Hematopoietic multipotent progenitor cell treated with erythropoietin and hydrocortisone succinate and interleukin-3 and kit ligand, for 15 days (in vitro differentiated cells): ENCODE results near the gene STK32C.
"Not testable (repeated sequence)": the region's sequence is repeated elsewhere in the genome, so short reads cannot be mapped to it uniquely, and the experiment has no call there.

Experiments
- DNase-seq: peaks from one replicate; pipeline ENCODE4 v3.0.0-alpha.2; 2015; ENCODE audit warnings: low spot score

Gene STK32C

GRCh38 chr10:132167041-132167674, 140.6 kb downstream of the STK32C start:
- DNase-seq = no peak

DNA sequence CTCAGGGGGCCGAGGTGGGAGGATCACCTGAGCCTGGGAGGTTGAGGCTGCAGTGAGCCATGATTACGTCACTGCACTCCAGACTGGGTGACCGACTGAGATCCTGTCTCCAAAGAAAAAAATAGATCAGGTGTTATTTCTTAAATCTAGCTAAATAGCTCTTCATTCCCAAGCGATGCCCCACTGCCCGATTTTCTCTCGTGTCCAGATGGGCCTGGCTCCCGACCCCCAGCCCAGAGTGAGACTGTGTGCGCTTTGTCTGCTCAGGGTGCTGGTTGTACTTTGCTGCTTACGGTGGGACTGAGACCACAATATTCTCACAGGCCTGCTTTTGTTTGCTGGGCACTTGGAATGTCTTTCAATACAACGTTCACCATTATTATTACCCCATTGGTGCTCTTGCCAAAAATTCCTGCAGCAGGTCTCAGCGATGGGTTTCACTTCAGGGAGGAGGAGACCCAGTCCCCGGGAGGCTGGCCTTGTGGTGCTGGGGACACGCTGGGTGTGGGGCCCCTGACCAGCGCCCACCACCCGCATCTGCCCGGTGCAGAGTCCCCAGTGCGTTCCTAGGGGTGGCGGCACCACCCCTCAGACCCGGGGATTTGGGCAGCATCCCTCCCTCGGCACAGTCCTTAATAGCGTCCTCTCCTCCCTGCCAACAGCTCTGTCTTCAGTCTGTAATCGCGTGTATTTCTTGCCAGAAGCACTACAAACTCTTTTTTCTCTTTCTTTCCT, 141.4 kb downstream of the STK32C start:
- DNase-seq = no peak

- DNase-seq = no peak
Measured at GRCh38 chr10:132165416-132165980, 142.3 kb downstream of the STK32C start.

DNA sequence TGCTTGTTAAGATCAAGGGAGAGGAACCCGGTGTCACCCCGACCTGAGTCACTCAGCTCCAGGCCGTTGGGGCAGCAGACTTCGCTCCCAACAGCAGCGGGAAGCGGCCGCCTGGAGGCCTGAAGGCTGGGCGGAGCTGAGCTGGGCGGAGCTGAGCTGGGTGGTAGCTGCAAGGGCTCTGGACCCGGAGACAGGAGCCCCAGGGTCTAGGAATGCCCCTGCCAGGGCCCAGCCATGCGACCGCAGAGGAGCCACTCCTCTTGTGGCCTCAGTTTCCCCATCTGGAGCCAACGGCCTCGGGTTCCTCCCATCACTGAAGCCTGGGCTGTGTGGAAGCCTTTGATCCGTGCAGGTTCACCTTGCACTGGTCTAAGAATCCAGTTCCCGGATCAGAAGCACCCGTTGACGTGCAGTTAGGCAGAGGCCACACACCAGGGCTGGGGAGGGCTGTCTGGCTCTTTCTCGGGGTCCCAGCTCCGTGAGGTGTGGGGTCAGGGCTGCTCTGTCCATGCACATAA, 142.9 kb downstream of the STK32C start:
- no peak for DNase-seq

- no peak for DNase-seq
Measured at GRCh38 chr10:132163826-132164515, 143.8 kb downstream of the STK32C start.

DNA sequence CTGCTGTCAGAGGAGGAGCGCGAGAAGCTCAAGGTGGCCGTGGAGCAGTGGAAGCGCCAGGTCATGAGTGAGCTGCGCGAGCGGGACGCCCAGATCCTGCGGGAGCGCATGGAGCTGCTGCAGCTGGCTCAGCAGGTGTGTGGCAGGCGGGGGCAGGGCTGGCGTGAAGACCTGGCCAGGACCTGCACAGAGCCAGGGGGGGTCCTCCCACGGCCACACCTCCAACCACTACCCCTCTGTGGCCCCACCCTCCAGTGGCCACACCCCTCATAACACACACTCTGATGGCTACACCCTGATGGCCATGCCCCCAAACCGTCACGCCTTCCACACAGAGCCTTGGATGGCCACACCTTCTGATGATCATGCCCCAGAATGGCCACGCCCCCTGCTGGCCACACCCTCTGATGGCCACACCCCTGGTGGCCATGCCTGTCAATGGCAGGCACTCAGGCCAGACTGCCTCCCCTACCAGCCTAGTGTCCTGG, 144.4 kb downstream of the STK32C start:
- peak; percentile 42 for DNase-seq

DNA sequence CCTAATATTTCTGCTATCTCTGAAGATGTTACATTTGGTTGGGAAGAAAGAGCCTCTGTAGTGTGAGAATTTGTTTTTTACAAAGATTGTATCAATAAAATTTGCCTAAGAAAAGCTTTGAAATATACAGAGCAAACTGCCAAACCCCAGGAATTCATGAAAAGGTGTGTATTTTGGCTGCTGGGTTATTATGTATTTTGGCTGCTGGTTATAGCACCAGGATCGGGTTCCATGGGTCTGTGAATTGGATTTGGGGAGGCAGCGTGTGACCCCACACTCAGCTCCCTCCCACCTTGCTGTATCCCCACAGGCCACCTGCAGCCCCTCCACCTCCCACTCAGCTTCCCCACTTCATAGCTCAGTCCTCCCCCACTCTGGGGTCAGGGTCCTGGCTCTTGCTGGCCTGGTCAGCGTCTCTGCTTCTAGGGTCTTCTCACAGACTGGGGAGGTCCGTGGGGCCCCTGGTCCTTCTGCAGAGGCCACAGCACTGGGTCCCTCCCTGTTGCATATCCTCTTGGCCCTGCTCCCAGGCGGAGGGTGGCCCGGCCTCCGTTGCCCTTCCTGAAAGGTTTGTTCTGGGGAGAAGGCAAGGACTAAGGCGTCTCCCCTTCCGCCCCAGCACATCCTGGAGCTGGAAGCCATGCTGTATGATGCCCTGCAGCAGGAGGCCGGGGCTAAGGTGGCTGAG, 145.0 kb downstream of the STK32C start:
- DNase-seq = no peak

DNA sequence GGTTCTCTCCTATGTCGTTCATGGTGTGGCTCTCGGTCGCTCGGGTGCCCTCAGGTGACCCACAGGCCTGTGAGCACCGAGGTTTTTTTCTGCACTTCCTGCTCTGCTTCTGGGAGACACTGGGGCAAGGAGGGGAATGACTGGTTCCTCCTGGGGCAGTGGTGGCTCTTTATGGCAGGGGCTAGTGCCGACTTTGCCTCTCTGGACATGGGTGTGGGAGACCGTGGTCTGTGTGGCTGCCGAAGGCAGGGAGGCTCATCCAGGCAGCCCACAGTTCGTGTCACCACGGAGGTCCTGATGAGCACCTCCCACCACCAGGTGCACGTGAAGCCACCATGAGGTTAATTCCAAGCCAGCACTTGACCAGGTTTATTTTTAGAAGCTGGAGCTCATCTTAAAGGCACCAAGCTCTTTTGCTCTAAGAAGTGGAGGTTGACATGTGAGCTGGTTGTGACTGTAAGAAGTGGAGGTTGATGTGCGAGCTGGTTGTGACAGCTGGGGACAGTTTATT, 145.7 kb downstream of the STK32C start:
- DNase-seq = no peak

- DNase-seq = not testable (repeated sequence)
Measured at GRCh38 chr10:132160834-132161622, 146.7 kb downstream of the STK32C start.

GRCh38 chr10:132160231-132160630, 147.5 kb downstream of the STK32C start:
- DNase-seq = not testable (repeated sequence)

GRCh38 chr10:132159302-132160230, 148.2 kb downstream of the STK32C start:
- DNase-seq = not testable (repeated sequence)

DNA sequence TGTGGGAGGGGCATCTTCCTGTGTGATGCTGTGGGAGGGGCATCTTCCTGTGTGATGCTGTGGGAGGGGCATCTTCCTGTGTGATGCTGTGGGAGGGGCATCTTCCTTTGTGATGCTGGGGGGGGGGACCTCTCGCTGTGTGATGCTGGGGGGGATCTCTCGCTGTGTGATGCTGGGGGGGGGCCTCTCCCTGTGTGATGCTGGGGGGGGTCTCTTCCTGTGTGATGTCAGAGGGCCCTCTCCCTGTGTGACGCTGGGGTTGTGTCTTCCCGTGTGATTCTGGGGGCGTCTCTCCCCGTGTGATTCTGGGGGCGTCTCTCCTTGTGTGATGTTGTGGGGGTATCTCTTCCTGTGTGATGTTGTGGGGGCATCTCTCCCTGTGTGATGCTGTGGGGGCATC, 148.9 kb downstream of the STK32C start:
- DNase-seq = no peak

GRCh38 chr10:132158122-132158741, 149.5 kb downstream of the STK32C start:
- no peak for DNase-seq
